PC-3 (cell line): Measurements from ENCODE around the gene HLA-DOB. TPM values are rescaled to one million over a fixed set of nuclear protein-coding genes. Genes with fewer than 3 reads are reported as not detected.

ENCODE experiments used
- ATAC-seq: fragments of 200-7000 bp; cut with Tn5 transposase; 2 replicates; pipeline ENCODE4 v1.9.1; 2020; ENCODE audit warnings: mild to moderate bottlenecking, moderate library complexity
- BruUV-seq: library from RNA; stranded (reverse); fragments of 400-500 nt; replicated peaks from 2 replicates; lab custom pipeline; 2021; lab: Mats Ljungman, UMichigan
- CTCF ChIA-PET: fragments of 300-600 bp; sonication (Branson Sonifier 250); formaldehyde crosslinking; loops from one replicate; lab custom pipeline; 2022; ENCODE audit warnings: antibody characterized with exemption; lab: Charles Lee
- POLR2A ChIA-PET: fragments of 300-600 bp; sonication (Branson Sonifier 250); formaldehyde crosslinking; loops from one replicate; lab custom pipeline; 2022; ENCODE audit warnings: antibody characterized with exemption; ENCODE audit not compliant: unreplicated experiment; lab: Charles Lee
- DNase-seq: peaks from one replicate; pipeline ENCODE4 v3.0.0-alpha.2; 2015
- H2AFZ ChIP-seq: fragments of 300-600 bp; sonication (generic); 2 replicates; pipeline ENCODE4 v1.6.0; 2016; ENCODE audit warnings: antibody characterized with exemption, low read length
- H3F3A ChIP-seq: fragments of 300-600 bp; sonication (generic); one replicate; pipeline ENCODE4 v1.6.0; 2017; ENCODE audit warnings: antibody characterized with exemption, low read length, control low read depth, mild to moderate bottlenecking; ENCODE audit not compliant: unreplicated experiment
- H3K27ac ChIP-seq: fragments of 300-600 bp; sonication (generic); 2 replicates; pipeline ENCODE4 v1.5.1; 2016; ENCODE audit warnings: mild to moderate bottlenecking, low read length
- H3K27me3 ChIP-seq: fragments of 300-600 bp; sonication (generic); 2 replicates; pipeline ENCODE4 v1.6.1; 2016; ENCODE audit warnings: low read length, mixed read lengths
- H3K36me3 ChIP-seq: fragments of 300-600 bp; sonication (generic); 2 replicates; pipeline ENCODE4 v1.6.1; 2016; ENCODE audit warnings: low read depth, mixed run types, low read length, mixed read lengths
- H3K4me1 ChIP-seq: fragments of 300-600 bp; sonication (generic); 2 replicates; pipeline ENCODE4 v1.5.1; 2016; ENCODE audit warnings: low read length; ENCODE audit not compliant: insufficient read depth
- H3K4me2 ChIP-seq: fragments of 300-600 bp; sonication (generic); 2 replicates; pipeline ENCODE4 v1.6.0; 2016; ENCODE audit warnings: low read length
- H3K4me3 ChIP-seq: fragments of 300-600 bp; sonication (generic); 2 replicates; pipeline ENCODE4 v1.5.1; 2016; ENCODE audit warnings: mild to moderate bottlenecking, low read length, mixed read lengths
- H3K79me2 ChIP-seq: fragments of 300-600 bp; sonication (generic); 2 replicates; pipeline ENCODE4 v1.6.1; 2017; ENCODE audit warnings: low read length, mixed read lengths
- H3K9ac ChIP-seq: fragments of 300-600 bp; sonication (generic); 2 replicates; pipeline ENCODE4 v1.6.0; 2016; ENCODE audit warnings: mild to moderate bottlenecking, low read length
- H3K9me2 ChIP-seq: fragments of 300-600 bp; sonication (generic); replicated peaks from 2 replicates; pipeline ENCODE4 v1.6.1; 2016; ENCODE audit warnings: mixed run types, low read length, mixed read lengths
- H3K9me3 ChIP-seq: fragments of 300-600 bp; sonication (generic); 2 replicates; pipeline ENCODE4 v1.6.1; 2016; ENCODE audit warnings: low read length, mixed read lengths
- H4K20me1 ChIP-seq: fragments of 300-600 bp; sonication (generic); 2 replicates; pipeline ENCODE4 v1.6.1; 2016; ENCODE audit warnings: low read length, mixed read lengths
- CTCF ChIP-seq: fragments of 300-600 bp; sonication (generic); conservative IDR thresholded peaks from 2 replicates; pipeline ENCODE4 v1.5.1; 2017; ENCODE audit warnings: antibody characterized with exemption, low read depth, mild to moderate bottlenecking, low read length
- EZH2 ChIP-seq: fragments of 300-600 bp; sonication (generic); IDR thresholded peaks from one replicate; pipeline ENCODE4 v1.6.1; 2017; ENCODE audit warnings: antibody characterized with exemption, mild to moderate bottlenecking, low read length; ENCODE audit not compliant: unreplicated experiment
- EZH2phosphoT487 ChIP-seq: fragments of 300-600 bp; sonication (generic); IDR thresholded peaks from 2 replicates; pipeline ENCODE4 v1.6.1; 2018; ENCODE audit warnings: mild to moderate bottlenecking, antibody characterized with exemption, low read length, borderline replicate concordance
- intact Hi-C: fragments of 100-400 bp; cut with micrococcal nuclease; formaldehyde crosslinking; loops from 2 replicates; pipeline ENCODE4 v1.9.0; 2023
- total RNA-seq: library from RNA; depleted of rRNA; stranded (reverse); fragments of >200 nt; gene quantifications from 2 replicates; pipeline ENCODE4 v1.2.3, GENCODE V29; 2014

HLA-DOB gene
- total RNA-seq, 1 experiment from 2014 or later: 0.29 TPM

- TSS peak; percentile 67 for BruUV-seq
- H3K27me3 ChIP-seq: no peaks in the 10 kb centered on the region
- no peaks in the 10 kb centered on the region for H3K79me2 ChIP-seq
- peak within 1 kb of the TSS; percentile 94 for H3K4me2 ChIP-seq
- no peaks in the 10 kb centered on the region for H3K9me3 ChIP-seq
- no peak within 1 kb of the TSS for H3K27ac ChIP-seq
- DNase-seq: peak; percentile 97
- POLR2A ChIA-PET: interaction anchor here (0.5 to 1.1 kb wide), 3 partner anchors 9 to 1184 kb away, joined by 3 read pairs; partner anchors contain the start of genes C6orf47 and TAP1
- no peaks in the 10 kb centered on the region for H3F3A ChIP-seq
- TF ChIP-seq EZH2: no peak
- no peak for TF ChIP-seq EZH2phosphoT487
- TF ChIP-seq CTCF: peak; percentile 10; the same call in 1 of the 2 replicates
- peak within 1 kb of the TSS; percentile 99 for H2AFZ ChIP-seq
- intact Hi-C loops: loop anchor here (1.0 kb wide), 1 partner anchor 10 kb away; the partner anchor contains the start of gene PSMB9
- no peaks in the 10 kb centered on the region for H4K20me1 ChIP-seq
- H3K4me3 ChIP-seq: peak within 1 kb of the TSS; percentile 96
- CTCF ChIA-PET: interaction anchor here (1.1 to 1.5 kb wide), 3 partner anchors 9 to 24 kb away, joined by 4 to 6 read pairs (median 5); partner anchors contain the start of genes PSMB9 and TAP1
- no peaks in the 10 kb centered on the region for H3K36me3 ChIP-seq
- no peaks in the 10 kb centered on the region for H3K9me2 ChIP-seq
- peak within 1 kb of the TSS; percentile 65 for H3K9ac ChIP-seq
- peak; percentile 95 for ATAC-seq
- H3K4me1 ChIP-seq: peaks cover 8% of the 10 kb centered on the region; the same call in 1 of the 2 replicates
Observed at GRCh38 chr6:32843979-32844838, 27.4 kb upstream of the HLA-DOB start, which contains the start of gene PSMB8. PSMB8 (minus strand) TSS chr6:32844047; CDS start chr6:32843996, 51 bp downstream.

DNA sequence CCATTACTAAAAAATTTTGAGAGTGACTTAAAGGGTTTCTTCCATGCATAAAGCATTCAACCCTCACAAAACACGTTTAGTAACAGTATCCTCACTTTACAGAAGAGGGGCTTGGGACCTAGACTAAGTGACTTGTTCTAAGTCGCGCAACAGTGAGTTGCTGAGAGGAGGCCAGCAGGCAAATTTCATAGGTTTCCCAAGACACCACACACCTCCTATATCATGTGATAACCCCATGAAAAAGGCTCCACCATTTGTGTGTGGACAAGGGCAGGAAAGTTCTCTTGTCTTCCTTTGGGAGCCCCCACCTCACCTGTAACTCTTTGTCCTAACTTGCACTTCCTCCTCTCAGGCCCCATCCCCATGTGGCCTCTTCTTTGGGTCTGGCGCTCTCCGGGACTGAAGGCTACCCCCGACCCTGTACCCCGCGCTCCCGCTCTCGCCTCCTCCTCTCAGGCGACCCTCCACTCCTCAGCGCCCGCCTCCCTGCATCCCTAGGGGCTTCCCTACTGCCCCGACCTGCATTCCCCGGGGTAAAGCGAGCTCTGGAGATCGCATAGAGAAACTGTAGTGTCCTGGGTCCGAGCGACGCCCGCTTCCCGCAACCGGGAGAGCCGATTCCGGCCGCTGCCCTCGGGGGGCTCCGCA is 26.7 kb upstream of the HLA-DOB start:
- Histone ChIP-seq H3F3A (no peaks in the 10 kb centered on the region), H3K36me3 (no peaks in the 10 kb centered on the region), H3K4me1 (peaks cover 8% of the 10 kb centered on the region; the same call in 1 of the 2 replicates), H3K27me3 (no peaks in the 10 kb centered on the region), H4K20me1 (no peaks in the 10 kb centered on the region), H3K4me3 (peak overlapping the region; percentile 96), H2AFZ (peak overlapping the region; percentile 99), H3K79me2 (no peaks in the 10 kb centered on the region), H3K9me2 (no peaks in the 10 kb centered on the region), H3K9me3 (no peaks in the 10 kb centered on the region), H3K9ac (peak overlapping the region; percentile 65), H3K4me2 (peak overlapping the region; percentile 94), H3K27ac (no peak overlapping the region)
- intact Hi-C loops: no loop called here
- TSS peak; percentile 45 for BruUV-seq
- ChIA-PET POLR2A (interaction anchor here (1.1 kb wide), 1 partner anchor 10 kb away, joined by 3 read pairs; the partner anchor contains the start of gene TAP1), CTCF (no interaction called here)
- DNase-seq (no peak), ATAC-seq (no peak)
- TF ChIP-seq EZH2 (no peak), EZH2phosphoT487 (no peak), CTCF (no peak)
